SKM-1 (cell line): Measurements from ENCODE around the gene SP140L.
"Not testable (repeated sequence)": the region's sequence is repeated elsewhere in the genome, so short reads cannot be mapped to it uniquely, and the experiment has no call there.

ENCODE experiments used
- DNase-seq: peaks from one replicate; lab custom pipeline; 2025; ENCODE audit not compliant: unreplicated experiment; lab: John Stamatoyannopoulos, UW

The SP140L gene

GRCh38 chr2:230362030-230362691, 35.2 kb downstream of the SP140L start:
- DNase-seq = no peak

GRCh38 chr2:230382108-230382507, 55.1 kb downstream of the SP140L start:
- no peak for DNase-seq

GRCh38 chr2:230383453-230383852, 56.5 kb downstream of the SP140L start:
- DNase-seq = no peak

DNA sequence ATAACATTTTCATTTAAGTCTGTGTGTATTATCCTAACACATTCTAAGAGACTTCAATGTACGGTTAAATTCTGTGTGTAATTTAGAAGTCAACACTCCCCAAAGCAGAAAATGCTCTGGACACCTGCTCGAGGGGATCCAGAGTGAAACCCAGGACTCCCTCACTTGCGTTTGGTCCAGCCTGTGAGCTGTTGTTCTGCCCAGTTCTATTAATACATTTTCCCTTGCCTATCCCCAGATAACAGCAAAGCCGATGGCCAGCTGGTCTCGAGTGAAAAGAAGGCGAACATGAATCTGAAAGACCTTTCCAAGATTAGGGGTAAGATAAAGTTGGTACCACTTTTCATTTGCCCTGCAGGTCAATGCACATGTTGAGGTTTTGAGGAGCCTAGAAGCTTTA, 58.0 kb downstream of the SP140L start:
- no peak for DNase-seq

- DNase-seq = no peak
These were observed 67.3 kb downstream of the SP140L start for GRCh38 chr2:230394301-230394700.

GRCh38 chr2:230398698-230399097, 71.7 kb downstream of the SP140L start:
- not testable (repeated sequence) for DNase-seq

GRCh38 chr2:230400041-230400440, 73.0 kb downstream of the SP140L start:
- no peak for DNase-seq

DNA sequence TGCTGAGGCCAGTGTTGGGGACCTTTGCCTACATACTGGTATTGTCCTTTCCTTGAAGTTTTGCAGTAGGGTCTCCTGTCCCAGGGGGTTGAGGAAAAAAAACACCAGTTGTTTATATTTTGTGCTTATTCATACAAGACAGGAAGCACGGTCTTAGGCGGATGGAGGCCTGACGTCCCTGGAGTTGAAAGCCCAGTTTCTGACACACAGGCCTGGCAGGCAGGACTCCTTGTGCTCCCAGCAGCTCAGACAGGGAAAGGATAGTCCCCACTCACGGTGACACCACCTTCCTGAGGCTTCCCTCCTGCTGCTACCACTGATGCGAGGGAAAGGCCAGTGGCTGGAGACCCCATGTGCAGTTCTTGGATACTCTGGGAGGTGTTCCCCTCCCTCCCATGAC, 73.5 kb downstream of the SP140L start:
- no peak for DNase-seq

DNA sequence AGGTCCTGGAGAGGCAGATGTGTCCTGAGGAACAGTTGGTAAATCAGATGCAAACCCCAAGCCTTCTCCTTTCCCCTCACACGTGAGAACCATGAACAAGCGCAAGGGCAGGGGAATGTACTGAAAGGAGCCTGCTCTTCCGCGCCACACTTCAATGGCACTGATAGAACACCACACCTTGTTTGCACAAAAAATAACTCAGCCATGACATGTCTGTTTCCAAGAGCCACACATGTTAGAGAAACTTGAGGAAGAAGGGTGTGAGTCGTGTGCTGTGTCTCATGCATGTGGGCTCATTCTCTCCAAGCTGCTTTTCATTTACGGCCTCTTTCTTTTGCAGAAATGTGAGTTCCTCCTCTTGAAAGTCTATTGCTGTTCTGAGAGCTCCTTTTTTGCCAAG, 74.0 kb downstream of the SP140L start:
- not testable (repeated sequence) for DNase-seq

- no peak for DNase-seq
These were observed 76.8 kb downstream of the SP140L start for GRCh38 chr2:230403746-230404145.

DNA sequence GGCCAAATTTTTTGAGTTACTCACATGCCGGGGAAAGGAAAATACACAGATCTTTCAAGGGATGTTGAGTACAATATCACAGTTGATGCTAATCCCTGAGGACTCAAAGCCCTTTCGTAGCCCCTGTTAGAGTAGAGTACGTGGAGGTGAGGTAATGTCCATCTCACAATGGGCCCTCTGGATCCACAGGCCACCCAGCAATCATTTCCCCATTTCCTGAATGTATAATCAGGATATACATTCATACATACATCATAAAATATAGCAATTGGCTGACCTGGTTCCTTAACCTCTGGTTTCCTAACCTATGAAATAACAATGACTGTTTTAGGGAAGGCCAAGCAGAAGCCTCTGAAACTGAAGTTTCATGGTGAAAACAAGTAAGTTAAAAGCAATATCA, 78.8 kb downstream of the SP140L start:
- no peak for DNase-seq

DNA sequence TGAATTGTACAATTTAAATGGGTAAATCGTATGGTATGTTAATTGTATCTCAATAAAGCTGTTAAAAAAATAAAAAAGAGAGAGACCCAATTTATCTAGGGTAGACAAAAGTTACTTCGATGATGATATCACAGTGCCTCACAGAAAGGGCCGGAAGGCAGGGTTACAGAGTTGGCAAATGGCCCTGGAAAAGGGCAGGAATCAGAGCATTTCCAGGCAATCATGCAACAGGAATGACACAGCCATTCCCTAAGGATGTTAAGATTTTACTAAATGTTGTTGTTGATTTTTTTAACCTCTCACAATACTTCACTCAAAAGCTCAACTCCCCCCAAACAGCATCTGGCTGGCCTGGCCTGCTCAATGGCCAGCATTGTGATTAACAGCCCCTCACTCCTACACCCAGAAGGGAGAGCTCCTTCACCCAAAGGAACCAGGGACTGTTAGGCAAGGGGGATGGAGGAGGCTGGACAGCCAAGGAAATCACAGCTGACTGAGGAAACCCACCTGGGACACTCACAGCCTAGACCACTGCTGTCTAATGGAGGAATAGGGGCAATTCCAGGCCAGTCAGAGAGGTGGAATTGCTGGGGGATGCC, 81.3 kb downstream of the SP140L start:
- DNase-seq = no peak

GRCh38 chr2:230409316-230409715, 82.3 kb downstream of the SP140L start:
- DNase-seq = not testable (repeated sequence)

GRCh38 chr2:230410263-230410662, 83.3 kb downstream of the SP140L start:
- DNase-seq = no peak

- no peak for DNase-seq
These were observed 84.0 kb downstream of the SP140L start for GRCh38 chr2:230410861-230411569.

- DNase-seq = peak; percentile 42
These were observed 84.8 kb downstream of the SP140L start for GRCh38 chr2:230411570-230412370.

DNA sequence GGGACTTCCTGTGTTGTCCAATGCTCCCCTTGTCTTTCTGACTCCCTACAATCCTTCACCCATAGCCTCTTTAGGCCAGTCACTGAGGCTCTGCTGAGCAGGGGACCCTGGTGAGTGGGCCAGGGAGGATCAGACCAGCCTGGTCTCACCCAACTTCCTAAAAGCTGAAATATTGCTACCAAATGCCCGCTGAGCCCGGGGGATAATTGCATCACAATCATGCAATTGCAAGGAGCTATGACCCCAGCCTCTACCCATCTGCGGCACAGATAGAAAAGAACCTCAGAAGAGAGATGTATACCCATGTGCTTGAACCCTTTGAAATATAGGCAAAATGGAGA, 85.3 kb downstream of the SP140L start:
- DNase-seq = peak; percentile 17

DNA sequence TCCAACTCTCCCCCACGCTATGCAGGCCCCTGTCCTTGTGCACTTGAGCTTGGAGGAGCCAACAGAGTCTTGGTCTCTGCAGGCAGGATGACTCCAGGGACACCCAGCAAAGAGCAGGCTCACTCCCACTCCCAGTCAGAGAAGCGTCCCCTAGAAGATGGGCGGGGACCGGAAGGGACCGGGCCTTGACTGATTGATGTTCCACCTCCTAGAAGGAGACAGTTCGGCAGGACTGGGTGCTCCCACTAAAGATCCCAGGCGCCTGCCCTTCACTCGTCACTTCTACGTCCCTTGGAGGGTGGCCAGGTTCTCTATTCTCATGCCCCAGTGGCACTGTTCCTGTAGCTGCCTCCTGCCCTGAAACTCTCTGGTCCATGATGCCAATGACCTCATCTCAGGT, 85.9 kb downstream of the SP140L start:
- DNase-seq = no peak

GRCh38 chr2:230413479-230413878, 86.5 kb downstream of the SP140L start:
- no peak for DNase-seq

GRCh38 chr2:230414302-230414701, 87.3 kb downstream of the SP140L start:
- no peak for DNase-seq

DNA sequence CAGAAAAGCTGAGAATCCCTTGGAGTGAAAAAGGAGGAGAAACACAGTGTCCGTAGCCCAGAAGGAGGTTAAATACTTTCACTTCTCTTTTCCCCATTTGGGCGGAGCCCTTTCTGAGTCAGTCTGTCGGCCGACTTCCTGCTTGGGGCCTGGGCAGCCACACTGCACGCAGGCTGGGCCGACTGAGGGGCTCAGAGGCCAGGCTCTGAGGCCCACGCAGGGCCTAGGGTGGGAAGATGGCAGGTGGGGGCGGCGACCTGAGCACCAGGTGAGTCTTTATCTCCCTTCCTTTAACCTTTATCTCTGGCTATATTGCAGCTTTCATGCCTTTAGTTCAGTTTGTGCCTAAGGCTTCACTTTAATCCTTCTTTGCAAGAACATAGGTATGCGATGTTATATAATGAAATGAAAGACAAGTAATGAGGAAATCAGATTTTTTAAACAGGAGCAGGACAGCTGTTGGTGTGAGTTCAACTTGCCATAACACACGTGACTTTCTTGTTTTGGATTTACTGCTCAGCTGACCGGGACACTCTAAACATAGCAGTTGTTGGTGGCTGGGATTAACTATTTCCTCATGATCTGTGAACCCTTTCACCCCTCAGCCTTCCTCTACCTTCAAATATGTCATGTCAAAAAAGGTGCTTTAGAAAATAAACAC, 89.2 kb downstream of the SP140L start, which contains the start of gene SP100:
TSS of gene SP100 (plus strand) at position 141 of the 661 bp plus-strand sequence. CDS start at position 237, 96 bp downstream.
- DNase-seq = peak; percentile 92
